ENCODE data around the gene PIP4K2C.
"Not testable (repeated sequence)": the region's sequence is repeated elsewhere in the genome, so short reads cannot be mapped to it uniquely, and the experiment has no call there.

The PIP4K2C gene

DNA sequence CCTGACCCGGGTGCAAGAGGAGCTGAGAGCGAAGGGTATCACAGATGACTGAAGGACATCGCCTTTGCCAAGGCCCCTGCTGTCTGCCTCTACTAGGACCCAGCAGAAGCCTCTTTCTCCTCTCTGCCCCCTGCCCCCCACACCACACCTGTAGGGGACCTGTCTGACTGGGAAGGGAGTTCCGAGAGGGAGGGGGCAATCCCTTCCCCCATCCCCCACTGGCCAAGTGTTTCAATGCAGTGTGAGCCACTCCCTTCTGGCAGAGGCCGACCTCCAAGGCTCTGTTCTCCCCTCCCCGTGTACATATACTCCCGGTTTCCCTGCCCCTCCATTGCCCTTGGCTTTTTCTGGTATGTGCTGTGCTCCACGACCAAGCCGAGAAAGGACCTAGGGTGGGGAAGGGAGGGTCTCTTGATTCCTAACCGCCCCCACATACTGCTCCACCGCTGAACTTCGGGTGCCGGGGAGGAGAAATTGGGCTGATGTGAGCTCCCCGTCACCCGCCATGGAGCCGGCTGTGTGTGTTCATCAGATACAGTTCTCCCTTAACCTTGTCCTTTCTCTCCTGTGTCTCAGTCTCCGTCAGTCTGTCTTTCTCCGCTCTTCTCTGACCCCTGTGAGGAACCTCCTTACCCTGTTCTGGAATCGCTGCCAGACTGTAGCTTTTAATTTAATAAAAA is 18.2 kb downstream of the PIP4K2C start:
- in situ Hi-C loops (cut with MboI; ENCODE audit: low sequenced_read_pairs) = no loop called here

DNA sequence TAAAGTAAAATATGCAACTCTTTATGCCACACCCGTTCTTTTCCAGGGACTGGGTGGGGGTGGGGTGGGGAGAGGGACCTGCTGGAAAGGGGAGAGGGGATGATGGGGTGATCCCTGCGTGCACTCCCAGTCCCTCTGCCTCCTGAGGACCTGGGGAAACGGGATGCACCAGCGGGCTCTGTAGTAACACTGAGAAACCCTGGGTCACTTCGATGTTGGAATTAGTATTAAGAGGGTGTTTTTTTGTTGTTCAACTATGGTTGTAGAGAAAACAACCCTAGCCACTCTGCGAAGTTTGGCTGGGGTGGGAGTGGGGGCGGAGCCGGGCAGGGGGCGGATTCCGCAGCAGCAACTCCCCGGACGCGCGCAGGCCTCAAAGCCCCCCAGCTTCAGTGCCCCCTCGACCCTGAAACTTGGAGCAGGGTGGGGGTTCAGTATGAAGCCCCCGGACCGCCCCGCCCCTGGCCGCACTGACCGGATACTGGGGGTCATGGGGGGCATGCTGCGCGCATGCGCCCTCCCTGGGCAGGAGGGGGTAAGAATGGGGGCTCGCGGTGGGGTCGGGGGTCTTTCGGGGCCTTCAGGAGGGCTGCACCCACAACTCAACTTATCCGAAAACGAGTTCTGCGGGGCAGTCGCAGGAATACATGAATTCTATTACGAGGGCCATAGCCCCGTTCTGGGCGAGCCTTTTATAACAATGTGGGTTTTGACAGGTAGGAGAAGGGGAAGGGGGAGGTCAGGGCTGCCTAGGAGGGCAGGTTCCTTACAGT is 19.0 kb downstream of the PIP4K2C start:
- in situ Hi-C loops (cut with MboI; ENCODE audit: low sequenced_read_pairs) = no loop called here

DNA sequence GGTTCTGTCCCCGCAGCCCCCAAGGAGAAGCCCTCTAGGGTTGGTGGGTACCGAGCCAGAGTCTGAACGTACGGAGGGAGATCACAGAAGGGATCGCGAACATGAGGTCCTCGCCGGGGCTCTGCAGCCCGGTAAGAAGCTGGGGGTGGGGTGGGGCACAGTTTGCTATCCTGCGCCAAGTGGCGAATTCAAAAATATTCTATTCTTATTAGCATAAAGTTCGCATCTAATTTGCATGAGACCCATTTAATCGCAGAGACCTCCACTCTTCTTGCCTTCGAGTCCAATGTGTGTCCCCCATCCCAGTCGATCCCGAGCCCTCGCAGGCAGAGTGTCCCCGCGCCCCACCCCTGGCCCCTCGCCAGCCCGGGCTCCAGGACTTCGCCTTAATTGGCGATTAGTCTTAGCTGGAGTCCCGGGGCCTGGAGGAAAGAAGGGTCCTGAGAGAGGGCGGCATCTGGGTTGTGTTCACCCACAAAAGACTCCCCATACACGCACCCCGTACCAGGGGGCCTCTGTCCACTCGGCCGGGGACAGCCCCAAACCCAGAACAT is 19.6 kb downstream of the PIP4K2C start:
- in situ Hi-C loops (cut with MboI; ENCODE audit: low sequenced_read_pairs) = no loop called here

GRCh38 chr12:57611108-57611826 is 20.3 kb downstream of the PIP4K2C start, which contains the start of gene ARHGEF25:
Gene ARHGEF25 (plus strand): TSS chr12:57611435. CDS start chr12:57611895, 460 bp downstream.
- in situ Hi-C loops (cut with MboI; ENCODE audit: low sequenced_read_pairs) = no loop called here

DNA sequence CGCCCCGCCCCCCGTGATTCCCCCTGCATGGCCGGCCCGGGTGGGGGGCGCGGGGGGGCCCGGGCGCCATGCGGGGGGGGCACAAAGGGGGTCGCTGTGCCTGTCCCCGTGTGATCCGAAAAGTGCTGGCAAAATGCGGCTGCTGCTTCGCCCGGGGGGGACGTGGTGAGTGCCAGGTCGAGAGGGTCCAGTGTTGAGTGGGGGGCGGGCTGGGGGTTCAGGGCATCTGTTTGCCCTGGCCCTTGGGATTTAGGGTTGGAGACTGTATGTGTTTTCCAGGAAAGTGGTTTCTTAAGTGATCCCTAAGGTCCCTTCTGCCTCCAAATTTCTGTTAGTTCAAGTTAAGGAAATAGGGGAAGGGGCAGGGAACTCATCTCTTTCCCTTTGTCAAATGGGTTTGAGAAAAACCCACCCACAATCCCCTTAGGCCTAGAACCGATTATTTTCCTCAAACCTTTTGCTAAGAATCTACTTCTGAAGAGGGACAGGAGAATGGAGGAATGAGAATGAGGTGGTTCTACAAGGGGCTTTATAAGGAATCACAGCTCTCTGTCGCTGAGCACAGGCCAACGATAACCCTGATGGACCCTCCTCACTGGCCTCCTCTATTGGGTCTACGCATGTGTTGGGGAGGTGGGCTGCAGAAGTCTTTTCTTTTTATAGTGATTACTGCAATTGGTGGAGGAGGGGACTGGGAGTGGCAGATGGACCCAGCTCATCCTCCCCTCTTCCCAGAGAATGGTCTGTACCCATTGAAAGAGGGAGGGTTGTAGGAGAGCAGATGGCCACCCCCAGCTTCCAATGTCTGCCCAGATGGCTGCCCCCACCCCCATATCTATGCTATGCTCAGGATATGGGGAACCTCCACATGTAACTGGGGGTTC is 21.1 kb downstream of the PIP4K2C start:
- in situ Hi-C loops (cut with MboI; ENCODE audit: low sequenced_read_pairs) = no loop called here

GRCh38 chr12:57612711-57613426 is 21.9 kb downstream of the PIP4K2C start:
- in situ Hi-C loops (cut with MboI; ENCODE audit: low sequenced_read_pairs) = no loop called here

DNA sequence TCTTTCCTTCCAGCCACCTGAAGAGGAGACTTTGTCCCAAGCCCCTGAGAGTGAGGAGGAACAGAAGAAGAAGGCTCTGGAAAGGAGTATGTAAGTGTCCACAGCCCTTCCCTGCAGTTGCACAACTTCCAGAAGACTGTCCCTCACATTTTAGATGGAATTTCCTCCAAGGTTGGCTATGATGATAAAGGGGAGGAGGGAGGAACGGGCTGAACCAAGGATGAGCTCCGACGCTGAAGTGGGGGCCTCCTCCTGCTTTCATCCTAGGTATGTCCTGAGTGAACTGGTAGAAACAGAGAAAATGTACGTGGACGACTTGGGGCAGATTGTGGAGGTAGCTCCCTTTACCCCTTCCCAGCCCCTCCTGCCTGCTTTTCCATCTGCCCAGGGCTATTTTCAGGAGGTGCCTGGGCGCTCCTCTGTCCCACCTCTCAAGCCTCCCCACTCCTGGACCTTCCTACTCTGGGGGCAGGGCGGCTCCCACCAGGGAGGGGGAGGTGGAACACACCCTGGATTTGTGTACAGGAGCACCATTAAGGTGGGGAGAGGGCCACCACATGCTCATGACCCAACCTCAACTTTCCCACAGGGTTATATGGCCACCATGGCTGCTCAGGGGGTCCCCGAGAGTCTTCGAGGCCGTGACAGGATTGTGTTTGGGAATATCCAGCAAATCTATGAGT is 22.6 kb downstream of the PIP4K2C start:
- in situ Hi-C loops (cut with MboI; ENCODE audit: low sequenced_read_pairs) = no loop called here

DNA sequence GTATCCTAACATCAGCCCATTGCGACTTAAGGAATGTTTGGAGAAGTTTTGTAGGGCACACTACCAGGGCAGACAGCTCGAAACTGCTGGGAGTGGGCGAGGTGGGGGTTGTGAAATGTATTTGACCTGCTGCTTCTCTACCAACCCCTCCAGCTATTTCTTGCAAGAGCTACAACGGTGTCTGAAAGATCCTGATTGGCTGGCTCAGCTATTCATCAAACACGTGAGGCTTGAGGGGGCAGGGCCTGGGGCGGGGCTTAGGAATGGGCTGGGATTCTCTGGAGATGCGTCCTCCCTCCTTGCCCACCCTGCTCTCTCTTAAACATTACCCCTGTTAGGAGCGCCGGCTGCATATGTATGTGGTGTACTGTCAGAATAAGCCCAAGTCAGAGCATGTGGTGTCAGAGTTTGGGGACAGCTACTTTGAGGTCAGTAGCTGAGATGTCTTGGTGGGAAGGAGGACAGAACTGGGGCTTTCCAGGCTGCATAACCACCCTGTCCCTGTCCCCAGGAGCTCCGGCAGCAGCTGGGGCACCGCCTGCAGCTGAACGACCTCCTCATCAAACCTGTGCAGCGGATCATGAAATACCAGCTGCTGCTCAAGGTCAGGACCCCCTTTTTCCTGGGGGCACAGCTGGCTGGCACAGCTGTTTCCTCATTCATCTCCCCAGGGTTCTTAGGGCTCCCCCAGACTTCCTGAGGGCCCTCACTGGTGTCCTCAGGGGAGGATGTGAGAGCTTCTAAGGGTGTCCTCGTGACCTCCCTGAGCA is 23.4 kb downstream of the PIP4K2C start:
- in situ Hi-C loops (cut with MboI; ENCODE audit: low sequenced_read_pairs) = no loop called here

- in situ Hi-C loops (cut with MboI; ENCODE audit: low sequenced_read_pairs) = no loop called here
Measured at GRCh38 chr12:57614948-57615500, 24.0 kb downstream of the PIP4K2C start.

DNA sequence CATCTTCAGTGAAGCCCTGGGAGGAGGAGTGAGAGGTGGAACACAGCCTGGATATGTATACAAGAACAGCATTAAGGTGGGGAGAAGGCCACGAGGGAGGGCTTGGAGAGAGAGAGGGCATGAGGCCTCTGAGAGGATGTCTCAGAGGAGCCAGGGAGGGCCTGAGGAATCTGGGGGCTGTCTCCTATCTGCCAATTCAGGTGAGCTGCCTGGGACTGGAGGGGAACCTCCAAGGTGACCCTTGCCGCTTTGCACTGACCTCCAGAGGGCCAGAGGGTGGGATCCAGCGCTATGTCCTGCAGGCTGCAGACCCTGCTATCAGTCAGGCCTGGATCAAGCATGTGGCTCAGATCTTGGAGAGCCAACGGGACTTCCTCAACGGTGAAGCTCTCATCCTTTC is 24.6 kb downstream of the PIP4K2C start:
- in situ Hi-C loops (cut with MboI; ENCODE audit: low sequenced_read_pairs) = no loop called here

DNA sequence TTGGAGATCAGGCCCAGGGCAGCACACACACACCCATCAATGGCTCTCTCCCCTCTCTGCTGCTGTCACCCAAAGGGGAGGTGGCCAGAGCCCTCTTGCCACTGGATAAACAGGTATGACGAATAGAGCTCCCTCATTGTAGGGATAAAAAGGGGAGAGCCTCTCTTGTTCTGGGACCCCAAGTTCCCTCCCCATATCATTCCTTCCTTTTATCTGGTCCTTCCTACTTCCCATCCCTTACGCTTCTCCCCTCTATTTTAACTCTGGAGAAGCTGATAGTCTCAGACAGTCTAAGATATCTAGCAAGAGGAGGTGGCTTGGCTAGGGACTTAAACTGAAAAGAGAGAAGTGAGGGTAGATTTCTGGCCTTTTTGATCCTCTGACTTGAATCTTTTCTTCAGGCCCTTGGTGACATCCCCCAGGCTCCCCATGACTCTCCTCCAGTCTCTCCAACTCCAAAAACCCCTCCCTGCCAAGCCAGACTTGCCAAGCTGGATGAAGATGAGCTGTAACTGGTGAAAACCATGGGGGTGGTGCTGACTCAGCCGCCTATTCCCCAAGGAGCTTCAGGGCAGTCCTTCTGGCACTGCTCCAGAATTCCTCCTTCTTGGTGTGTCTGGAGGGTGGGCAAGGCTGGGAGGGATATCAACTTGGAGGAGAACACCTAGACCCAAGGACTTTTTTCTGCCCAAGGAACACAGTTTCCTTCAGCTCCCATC is 25.6 kb downstream of the PIP4K2C start:
- in situ Hi-C loops (cut with MboI; ENCODE audit: low sequenced_read_pairs) = no loop called here

- in situ Hi-C loops (cut with MboI; ENCODE audit: low sequenced_read_pairs) = no loop called here
Measured at GRCh38 chr12:57617942-57618341, 26.9 kb downstream of the PIP4K2C start.

GRCh38 chr12:57618431-57618830 is 27.4 kb downstream of the PIP4K2C start:
- in situ Hi-C loops (cut with MboI; ENCODE audit: low sequenced_read_pairs) = not testable (repeated sequence)

DNA sequence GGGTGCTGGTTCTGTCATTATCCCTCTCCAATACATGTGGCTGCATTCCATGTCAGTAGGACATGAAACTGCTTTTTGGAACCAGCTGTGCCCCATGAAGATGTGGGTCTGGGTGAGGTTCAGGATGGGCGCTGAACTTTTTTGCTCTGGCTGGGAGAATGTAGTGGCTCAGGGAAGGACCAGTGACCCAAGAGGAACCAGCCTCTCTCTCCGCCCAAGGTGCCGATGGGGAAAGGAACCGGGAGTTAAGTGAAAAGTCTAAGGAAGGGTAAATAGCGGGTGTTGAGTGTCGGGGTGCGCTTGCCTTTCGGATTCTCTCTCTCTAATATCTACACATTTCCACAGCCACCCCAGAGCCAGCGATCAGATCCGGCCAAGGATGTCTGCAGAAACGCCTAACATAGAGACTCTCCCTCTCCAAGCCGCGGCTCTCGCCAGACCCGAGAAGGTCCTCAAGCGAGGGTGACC is 28.0 kb downstream of the PIP4K2C start:
- in situ Hi-C loops (cut with MboI; ENCODE audit: low sequenced_read_pairs) = no loop called here

DNA sequence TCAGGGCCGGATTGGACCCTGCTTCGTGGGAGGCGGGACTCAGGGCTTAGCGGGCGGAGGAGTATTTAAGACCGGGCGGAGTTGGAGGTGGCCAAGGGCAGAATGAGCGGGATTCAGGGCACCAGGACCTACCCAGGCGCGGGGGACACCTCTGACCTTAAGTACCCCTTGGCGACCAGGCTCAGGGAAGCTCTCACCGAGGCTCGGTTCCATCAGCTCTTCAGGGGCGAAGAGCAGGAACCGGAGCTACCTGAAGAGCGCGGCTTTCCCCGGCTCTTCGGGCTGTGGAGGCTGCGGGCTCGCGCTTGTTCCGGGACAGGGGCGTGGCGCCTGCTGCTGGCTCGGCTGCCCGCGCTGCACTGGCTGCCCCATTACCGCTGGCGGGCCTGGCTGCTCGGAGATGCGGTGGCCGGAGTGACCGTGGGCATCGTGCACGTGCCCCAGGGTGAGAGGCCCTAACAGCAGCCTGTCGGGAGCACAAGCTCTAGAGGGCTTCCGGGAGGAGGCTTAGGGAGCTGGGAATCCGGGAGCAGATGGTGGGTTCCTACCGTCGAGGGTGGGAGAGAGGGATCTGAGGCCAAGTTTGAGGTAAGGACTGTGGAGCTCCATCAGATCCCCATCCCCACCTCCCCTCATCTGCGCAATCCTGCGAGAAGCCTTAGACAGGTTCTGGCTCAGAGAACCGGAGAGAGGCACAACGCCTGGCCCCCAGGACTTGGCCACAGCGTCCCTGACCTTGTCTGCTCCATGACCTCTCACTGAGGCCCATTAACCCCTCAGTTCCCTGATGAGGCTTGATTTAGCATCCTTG is 28.6 kb downstream of the PIP4K2C start:
- in situ Hi-C loops (cut with MboI; ENCODE audit: low sequenced_read_pairs) = no loop called here

- in situ Hi-C loops (cut with MboI; ENCODE audit: low sequenced_read_pairs) = no loop called here
Measured at GRCh38 chr12:57620245-57620935, 29.4 kb downstream of the PIP4K2C start.
